Measurements from ENCODE around the gene MCC.
A peak's percentile ranks its signal among the peaks of the same experiment; 100 is the strongest.

The MCC gene

GRCh38 chr5:113223315-113223714 is 264.9 kb downstream of the MCC start:
- no peak for DNase-seq (ENCODE audit: low read depth)

GRCh38 chr5:113221294-113222176 is 266.7 kb downstream of the MCC start:
- no peak for DNase-seq (ENCODE audit: low read depth)

GRCh38 chr5:113219695-113220094 is 268.6 kb downstream of the MCC start:
- no peak for DNase-seq (ENCODE audit: low read depth)

- DNase-seq (ENCODE audit: low read depth) = no peak
Observed at GRCh38 chr5:113218906-113219517, 269.2 kb downstream of the MCC start.

- DNase-seq (ENCODE audit: low read depth) = no peak
Observed at GRCh38 chr5:113218200-113218599, 270.1 kb downstream of the MCC start.

GRCh38 chr5:113217619-113218184 is 270.6 kb downstream of the MCC start:
- no peak for DNase-seq (ENCODE audit: low read depth)

GRCh38 chr5:113216545-113216944 is 271.7 kb downstream of the MCC start:
- DNase-seq (ENCODE audit: low read depth) = no peak

GRCh38 chr5:113215401-113216060 is 272.7 kb downstream of the MCC start:
- DNase-seq (ENCODE audit: low read depth) = no peak

- no peak for DNase-seq (ENCODE audit: low read depth)
Observed at GRCh38 chr5:113214606-113215323, 273.5 kb downstream of the MCC start.

- DNase-seq (ENCODE audit: low read depth) = no peak
Observed at GRCh38 chr5:113213551-113214425, 274.5 kb downstream of the MCC start.

GRCh38 chr5:113212244-113212920 is 275.9 kb downstream of the MCC start:
- DNase-seq (ENCODE audit: low read depth) = no peak

GRCh38 chr5:113209498-113209897 is 278.8 kb downstream of the MCC start:
- DNase-seq (ENCODE audit: low read depth) = no peak

- no peak for DNase-seq (ENCODE audit: low read depth)
Observed at GRCh38 chr5:113205807-113206206, 282.4 kb downstream of the MCC start.

- no peak for DNase-seq (ENCODE audit: low read depth)
Observed at GRCh38 chr5:113205323-113205722, 282.9 kb downstream of the MCC start.

- DNase-seq (ENCODE audit: low read depth) = peak; percentile 37
Observed at GRCh38 chr5:113204525-113205161, 283.6 kb downstream of the MCC start.

- DNase-seq (ENCODE audit: low read depth) = no peak
Observed at GRCh38 chr5:113203916-113204315, 284.3 kb downstream of the MCC start.

GRCh38 chr5:113202746-113203716 is 285.2 kb downstream of the MCC start:
- no peak for DNase-seq (ENCODE audit: low read depth)

GRCh38 chr5:113202287-113202686 is 286.0 kb downstream of the MCC start:
- DNase-seq (ENCODE audit: low read depth) = no peak

GRCh38 chr5:113201715-113202114 is 286.5 kb downstream of the MCC start:
- DNase-seq (ENCODE audit: low read depth) = no peak

Data from GM04503 (cell line).